ENCODE measurements around the gene FBXL13. TPM values are rescaled to one million over a fixed set of nuclear protein-coding genes. Genes with fewer than 3 reads are reported as not detected.

The FBXL13 gene
- total RNA-seq, 1 donor from 2014 or later = 4.7 TPM

DNA sequence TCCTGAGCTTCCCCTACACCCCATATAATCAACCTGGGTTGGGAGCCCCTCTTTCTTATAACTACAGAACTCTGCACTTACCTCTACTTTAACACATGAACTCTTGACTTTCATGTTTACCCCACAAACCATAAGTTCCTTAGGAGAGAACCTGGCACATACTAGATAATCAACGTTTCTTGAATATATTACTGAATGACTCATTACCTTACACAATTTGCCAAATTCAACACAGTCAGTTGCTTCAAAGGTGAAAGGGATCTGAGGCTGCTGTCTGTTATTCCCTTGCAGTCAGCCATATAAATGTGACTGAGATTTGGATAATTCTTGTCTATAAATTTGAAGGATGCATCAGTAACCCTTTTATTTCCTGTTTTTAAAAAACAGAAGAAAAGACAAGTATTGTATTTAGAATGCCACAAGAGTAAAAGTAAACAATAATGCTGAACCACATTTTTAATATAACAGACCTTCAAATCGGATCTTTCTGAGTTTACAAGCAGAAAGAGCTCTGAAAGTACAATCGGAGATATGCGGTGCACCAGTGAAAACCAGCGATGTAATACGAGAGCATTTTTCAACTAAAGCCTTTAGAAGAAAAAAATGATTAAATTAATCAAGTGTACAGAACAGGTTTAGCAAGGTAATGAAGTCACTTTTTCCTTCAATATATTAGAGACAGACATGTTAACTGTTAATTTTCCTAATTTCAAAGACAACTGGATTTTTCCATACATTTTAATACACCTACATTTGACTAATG lies 191.3 kb downstream of the FBXL13 start:
- no peak for TF ChIP-seq CTCF (IDR thresholded peaks at IDR 0.05; ENCODE audit: unreplicated experiment)
- H3K4me1 Mint-ChIP-seq = peaks cover 34% of the 10 kb centered on the region
- H3K27me3 Mint-ChIP-seq (ENCODE audit: low read depth) = no peaks in the 10 kb centered on the region
- no peak for DNase-seq (ENCODE audit: low spot score in 2 of 2, unreplicated experiment in 2 of 2)
- H3K4me3 Mint-ChIP-seq = peak overlapping the region; percentile 29
- peak overlapping the region; percentile 93 for H3K27ac Mint-ChIP-seq
- no peaks in the 10 kb centered on the region for H3K9me3 Mint-ChIP-seq
- no peaks in the 10 kb centered on the region for H3K36me3 Mint-ChIP-seq

- no peak for DNase-seq (ENCODE audit: low spot score in 2 of 2, unreplicated experiment in 2 of 2)
Observed at GRCh38 chr7:102875700-102876295, 198.8 kb downstream of the FBXL13 start.

DNA sequence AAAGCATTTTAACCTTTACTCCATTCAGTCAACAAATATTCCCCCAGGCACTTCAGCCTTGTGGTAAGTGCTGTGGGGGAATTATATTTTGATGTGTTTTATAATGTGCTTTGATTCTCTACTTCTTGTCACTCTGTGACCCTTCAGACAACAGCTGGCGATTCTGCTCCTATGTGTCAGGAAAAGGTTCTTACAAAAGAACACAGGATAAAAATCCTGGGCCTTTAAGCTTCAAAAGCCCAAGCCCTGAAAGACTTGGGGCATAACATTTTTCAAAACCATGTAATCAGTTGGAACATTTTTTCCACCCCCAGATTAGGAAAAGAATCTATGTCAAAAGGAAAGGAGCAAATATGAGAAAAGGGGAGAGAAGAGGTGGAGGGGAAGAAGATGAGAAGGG lies 199.6 kb downstream of the FBXL13 start:
- TF ChIP-seq CTCF (IDR thresholded peaks at IDR 0.05; ENCODE audit: unreplicated experiment) = no peak
- Mint-ChIP-seq H3K27ac (peak overlapping the region; percentile 55), H3K27me3 (ENCODE audit: low read depth) (no peaks in the 10 kb centered on the region), H3K4me1 (peaks cover 26% of the 10 kb centered on the region), H3K4me3 (no peak overlapping the region), H3K36me3 (peaks cover 14% of the 10 kb centered on the region), H3K9me3 (peaks cover 14% of the 10 kb centered on the region)
- no peak for DNase-seq (ENCODE audit: low spot score in 2 of 2, unreplicated experiment in 2 of 2)

More at GRCh38 chr7:102875700-102876295, 198.8 kb downstream of the FBXL13 start:
- no peaks in the 10 kb centered on the region for H3K27me3 Mint-ChIP-seq (ENCODE audit: low read depth)
- no peak overlapping the region for H3K27ac Mint-ChIP-seq
- H3K36me3 Mint-ChIP-seq = peaks cover 12% of the 10 kb centered on the region
- TF ChIP-seq CTCF (IDR thresholded peaks at IDR 0.05; ENCODE audit: unreplicated experiment) = no peak
- peaks cover 35% of the 10 kb centered on the region for H3K4me1 Mint-ChIP-seq
- H3K4me3 Mint-ChIP-seq = no peak overlapping the region
- H3K9me3 Mint-ChIP-seq = peaks cover 14% of the 10 kb centered on the region

DNA sequence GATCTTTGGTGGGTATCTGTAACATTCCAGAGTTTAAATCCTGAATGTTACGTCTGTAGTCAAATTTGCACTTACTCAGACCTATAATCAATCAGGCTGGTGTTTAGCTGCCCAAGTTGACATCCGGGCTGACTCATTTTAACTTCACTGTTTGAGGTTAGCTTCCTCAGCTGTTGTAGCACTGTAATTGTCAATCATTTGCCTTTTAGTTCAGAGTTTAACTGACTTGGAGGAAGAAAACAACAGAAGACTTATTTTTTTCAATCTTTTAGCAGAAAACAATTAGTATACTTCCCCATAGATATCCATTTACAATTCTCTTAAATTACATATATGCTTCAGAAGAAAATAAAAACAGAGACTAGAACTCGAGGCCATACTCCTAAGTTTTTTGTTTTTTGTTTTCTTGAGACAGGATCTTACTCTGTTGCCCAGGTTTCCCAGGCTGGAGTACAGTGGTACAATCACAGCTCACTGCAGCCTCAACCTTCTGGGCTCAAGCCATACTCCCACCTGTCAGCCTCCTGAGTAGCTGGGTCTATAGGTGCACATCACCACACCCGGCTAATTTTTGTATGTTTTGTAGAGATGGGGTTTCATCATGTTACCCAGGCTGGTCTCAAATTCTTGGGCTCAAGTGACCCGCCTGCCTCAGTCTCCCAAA lies 200.3 kb downstream of the FBXL13 start:
- Mint-ChIP-seq H3K36me3 (peaks cover 14% of the 10 kb centered on the region), H3K9me3 (peaks cover 14% of the 10 kb centered on the region), H3K27ac (peak overlapping the region; percentile 4), H3K27me3 (ENCODE audit: low read depth) (no peaks in the 10 kb centered on the region), H3K4me3 (no peak overlapping the region), H3K4me1 (peaks cover 26% of the 10 kb centered on the region)
- DNase-seq (ENCODE audit: low spot score in 2 of 2, unreplicated experiment in 2 of 2) = no peak
- TF ChIP-seq CTCF (IDR thresholded peaks at IDR 0.05; ENCODE audit: unreplicated experiment) = no peak

GRCh38 chr7:102873470-102874165 lies 201.0 kb downstream of the FBXL13 start:
- Mint-ChIP-seq H3K27ac (peak overlapping the region; percentile 36), H3K27me3 (ENCODE audit: low read depth) (no peaks in the 10 kb centered on the region)

More at GRCh38 chr7:102873470-102874165, 201.0 kb downstream of the FBXL13 start:
- Mint-ChIP-seq H3K9me3 (peaks cover 14% of the 10 kb centered on the region), H3K4me3 (no peak overlapping the region), H3K4me1 (peaks cover 26% of the 10 kb centered on the region), H3K36me3 (peaks cover 14% of the 10 kb centered on the region)
- no peak for DNase-seq (ENCODE audit: low spot score in 2 of 2, unreplicated experiment in 2 of 2)
- no peak for TF ChIP-seq CTCF (IDR thresholded peaks at IDR 0.05; ENCODE audit: unreplicated experiment)
